ENCODE measurements around the gene OR51E1.

Gene OR51E1

GRCh38 chr11:4695442-4695841 is 51.7 kb downstream of the OR51E1 start:
- TF ChIP-seq CTCF (IDR thresholded peaks at IDR 0.05; ENCODE audit: borderline replicate concordance, insufficient read depth, low read depth, low read length) = no peak
- no peak overlapping the region for H3K4me3 ChIP-seq (ENCODE audit: low read depth, low read length)

GRCh38 chr11:4697585-4697984 is 53.8 kb downstream of the OR51E1 start, which contains the start of gene OR51E2:
TSS of gene OR51E2 (minus strand) at chr11:4697853. CDS start at chr11:4682711, 15,142 bp downstream.
- H3K4me3 ChIP-seq (ENCODE audit: low read depth, low read length) = no peak within 1 kb of the TSS
- no peak for TF ChIP-seq CTCF (IDR thresholded peaks at IDR 0.05; ENCODE audit: borderline replicate concordance, insufficient read depth, low read depth, low read length)

- no peak overlapping the region for H3K4me3 ChIP-seq (ENCODE audit: low read depth, low read length)
- no peak for TF ChIP-seq CTCF (IDR thresholded peaks at IDR 0.05; ENCODE audit: borderline replicate concordance, insufficient read depth, low read depth, low read length)
These were observed 56.1 kb downstream of the OR51E1 start for GRCh38 chr11:4699697-4700435.

GRCh38 chr11:4700436-4700820 is 56.6 kb downstream of the OR51E1 start:
- no peak overlapping the region for H3K4me3 ChIP-seq (ENCODE audit: low read depth, low read length)
- TF ChIP-seq CTCF (IDR thresholded peaks at IDR 0.05; ENCODE audit: borderline replicate concordance, insufficient read depth, low read depth, low read length) = no peak

GRCh38 chr11:4704054-4704789 is 60.4 kb downstream of the OR51E1 start, which contains the start of gene MMP26:
TSS of gene MMP26 (plus strand) at chr11:4704784.
- H3K4me3 ChIP-seq (ENCODE audit: low read depth, low read length) = no peak within 1 kb of the TSS

GRCh38 chr11:4704790-4705334 is 61.1 kb downstream of the OR51E1 start:
- TF ChIP-seq CTCF (IDR thresholded peaks at IDR 0.05; ENCODE audit: borderline replicate concordance, insufficient read depth, low read depth, low read length) = no peak
- no peak overlapping the region for H3K4me3 ChIP-seq (ENCODE audit: low read depth, low read length)

More at GRCh38 chr11:4704054-4704789, 60.4 kb downstream of the OR51E1 start, which contains the start of gene MMP26:
- no peak for TF ChIP-seq CTCF (IDR thresholded peaks at IDR 0.05; ENCODE audit: borderline replicate concordance, insufficient read depth, low read depth, low read length)

All from GM12875 (cell line).